ENCODE results near the gene ATP4A. TPM values are rescaled to one million over a fixed set of nuclear protein-coding genes. Genes with fewer than 3 reads are reported as not detected.

ATP4A gene
- 0.06 to 0.14 TPM (median 0.13 TPM) in 4 of 5 replicates, not detected in the other for total RNA-seq (2022; extraction: Qiagen RNA extraction)

DNA sequence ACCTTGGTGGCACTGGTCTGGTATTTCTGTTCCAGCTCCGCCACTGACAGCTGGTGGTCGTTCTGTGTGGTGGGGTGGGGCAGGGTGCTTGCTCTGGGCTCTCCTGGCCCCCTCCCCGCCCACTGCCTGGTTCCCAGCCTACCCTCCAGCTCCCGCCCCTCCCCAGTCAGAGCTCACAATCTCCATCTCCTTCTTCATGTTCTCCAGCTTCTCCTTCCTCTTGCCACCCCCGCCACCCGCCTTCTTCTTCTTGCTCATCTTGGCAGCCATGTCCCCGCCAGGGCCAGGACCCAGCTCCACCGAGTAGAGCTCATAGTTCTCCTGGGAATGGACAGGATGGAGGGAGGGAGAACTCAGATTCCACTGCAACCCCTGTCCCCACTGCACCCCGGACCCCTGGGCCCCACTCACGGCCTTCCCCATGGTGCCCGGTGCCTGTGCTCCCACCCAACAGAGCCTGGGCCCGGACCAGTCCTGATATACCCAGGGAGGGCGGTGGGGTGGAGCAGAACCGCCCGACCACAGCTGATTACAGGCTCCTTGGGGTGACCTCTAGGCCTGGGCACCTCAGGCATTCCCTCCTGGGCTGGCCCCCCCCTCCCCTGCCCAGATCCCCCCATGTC is at the start of gene ATP4A:
Gene ATP4A (minus strand): TSS at position 452 of the 623 bp plus-strand sequence. CDS start 29 bp downstream, at position 423.

DNA sequence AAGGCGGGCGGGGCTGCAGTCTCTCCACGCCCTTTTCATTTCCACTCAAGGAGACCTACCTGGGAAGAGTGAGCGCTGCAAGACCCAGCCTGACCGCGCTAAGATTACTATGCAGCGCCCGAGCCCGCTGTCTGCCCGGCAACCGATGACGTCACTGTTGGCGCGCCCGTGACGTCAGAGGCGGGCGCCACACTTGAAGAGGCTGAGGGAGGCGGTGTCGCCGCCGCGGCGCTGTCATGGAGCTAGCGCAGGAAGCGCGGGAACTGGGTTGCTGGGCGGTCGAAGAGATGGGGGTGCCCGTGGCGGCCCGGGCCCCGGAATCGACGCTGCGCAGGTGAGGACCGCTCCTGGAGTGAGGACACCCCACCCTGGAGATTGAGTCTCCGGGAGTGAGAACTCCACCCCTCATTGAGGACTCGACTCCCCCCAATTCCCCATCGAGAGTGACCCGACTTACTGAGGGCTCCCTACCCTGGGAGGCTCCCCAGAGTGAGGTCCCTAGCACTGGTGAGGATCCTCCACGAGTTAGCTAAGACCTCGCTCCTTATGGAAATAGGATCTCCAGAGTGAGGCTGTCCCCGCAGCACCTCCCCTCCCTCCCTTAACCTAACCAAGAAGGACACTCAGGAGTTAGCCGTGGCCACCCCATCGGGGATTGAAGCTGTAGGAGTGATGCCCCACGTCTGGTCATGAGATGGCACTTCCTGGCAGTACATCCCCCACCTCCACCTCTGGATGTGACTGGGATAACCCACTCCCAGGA is 49.3 kb upstream of the ATP4A start, which contains the start of gene HAUS5:
Gene HAUS5 (plus strand): TSS at position 177 of the 763 bp plus-strand sequence. CDS start 60 bp downstream, at position 237.

DNA sequence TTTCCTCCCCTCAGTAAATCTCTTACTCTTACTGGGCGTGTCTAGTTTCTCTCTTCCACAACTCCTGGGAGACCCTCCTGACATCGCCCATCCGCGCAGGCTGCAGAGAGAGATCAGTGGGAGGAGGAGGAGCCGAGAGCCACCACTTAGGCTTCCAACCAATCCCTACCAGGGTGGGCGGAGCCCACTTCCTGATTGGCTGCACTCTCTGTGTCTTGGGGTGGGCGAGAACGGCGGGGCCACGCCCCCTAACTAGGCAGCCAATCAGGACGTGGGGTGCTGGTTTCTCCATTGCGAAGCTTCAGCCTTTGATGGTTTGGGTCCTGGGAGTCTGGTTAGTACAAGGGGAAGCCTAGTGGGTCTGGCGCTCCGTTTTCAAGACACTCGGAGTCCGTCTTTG is 22.4 kb upstream of the ATP4A start, which contains the start of gene PMIS2:
Gene PMIS2 (plus strand): TSS at position 326 of the 400 bp plus-strand sequence. CDS start 87 bp downstream, outside the sequence.

DNA sequence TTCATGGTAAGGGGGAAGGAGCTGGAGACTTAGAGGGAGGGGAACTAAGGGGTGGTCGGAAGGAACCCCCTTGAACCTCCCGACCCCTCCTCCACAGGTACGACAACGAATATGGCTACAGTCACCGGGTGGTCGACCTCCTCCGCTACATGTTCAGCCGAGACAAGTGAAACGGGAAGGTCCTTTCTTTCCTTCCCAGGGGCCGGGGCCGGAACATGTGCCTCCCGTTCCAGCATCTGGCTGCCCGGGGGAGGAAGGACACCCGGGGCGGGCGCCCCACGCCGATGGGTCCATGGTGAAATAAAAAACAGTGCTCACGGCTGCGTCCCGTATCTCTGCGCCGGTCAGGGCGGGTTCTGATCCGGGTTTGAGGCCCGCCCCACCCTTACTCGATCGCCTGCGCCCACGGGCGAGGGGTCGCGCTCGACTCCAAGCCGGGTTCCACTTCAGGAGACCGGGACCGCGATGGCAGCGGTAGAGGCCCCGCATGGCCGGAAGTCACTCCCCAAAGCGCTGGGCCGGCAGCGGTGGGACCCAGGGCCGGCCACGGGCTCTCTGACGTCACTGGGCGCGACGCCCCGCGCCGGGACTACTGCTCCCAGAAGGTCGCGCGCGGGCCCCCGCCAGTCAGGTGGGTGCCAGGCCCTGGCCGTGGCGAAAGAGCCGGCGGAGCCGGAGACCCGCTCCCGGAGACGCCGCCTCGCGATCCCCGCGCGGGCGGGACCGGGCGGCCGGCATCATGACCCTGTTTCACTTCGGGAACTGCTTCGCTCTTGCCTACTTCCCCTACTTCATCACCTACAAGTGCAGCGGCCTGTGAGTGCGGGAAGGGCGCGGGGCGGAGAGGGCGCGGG is 18.2 kb downstream of the ATP4A start, which contains the start of gene TMEM147:
Gene TMEM147 (plus strand): TSS at position 626 of the 854 bp plus-strand sequence. CDS start 114 bp downstream, at position 740.

DNA sequence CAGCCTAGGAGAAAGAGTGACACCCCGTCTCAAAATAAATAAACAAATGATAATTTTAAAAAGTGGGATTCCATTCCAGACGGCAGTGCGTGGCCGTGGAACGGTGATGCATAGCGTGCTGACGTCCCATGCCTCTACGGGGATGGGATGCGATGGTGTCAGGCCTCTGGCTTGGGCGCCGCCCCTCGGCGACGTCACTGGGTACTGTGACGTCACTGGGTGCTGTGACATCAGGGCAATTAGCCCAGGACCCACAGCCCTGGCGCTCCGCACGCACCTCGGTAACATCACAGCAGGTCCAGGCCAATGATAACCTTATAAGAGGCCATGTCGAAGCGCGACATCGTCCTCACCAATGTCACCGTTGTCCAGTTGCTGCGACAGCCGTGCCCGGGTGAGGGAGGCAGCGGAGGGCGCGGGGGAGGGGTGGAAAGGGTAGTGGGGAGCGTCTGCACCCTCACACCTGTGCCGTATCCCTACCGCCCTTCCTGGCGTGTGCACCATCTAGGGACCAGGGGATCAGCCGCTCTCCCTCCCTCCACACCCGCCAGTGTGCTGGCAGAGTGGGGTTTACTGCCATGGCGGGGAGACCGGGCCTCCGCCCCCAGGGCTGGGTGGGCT is 30.1 kb downstream of the ATP4A start, which contains the start of gene GAPDHS:
Gene GAPDHS (plus strand): TSS at position 256 of the 621 bp plus-strand sequence. CDS start 72 bp downstream, at position 328.

DNA sequence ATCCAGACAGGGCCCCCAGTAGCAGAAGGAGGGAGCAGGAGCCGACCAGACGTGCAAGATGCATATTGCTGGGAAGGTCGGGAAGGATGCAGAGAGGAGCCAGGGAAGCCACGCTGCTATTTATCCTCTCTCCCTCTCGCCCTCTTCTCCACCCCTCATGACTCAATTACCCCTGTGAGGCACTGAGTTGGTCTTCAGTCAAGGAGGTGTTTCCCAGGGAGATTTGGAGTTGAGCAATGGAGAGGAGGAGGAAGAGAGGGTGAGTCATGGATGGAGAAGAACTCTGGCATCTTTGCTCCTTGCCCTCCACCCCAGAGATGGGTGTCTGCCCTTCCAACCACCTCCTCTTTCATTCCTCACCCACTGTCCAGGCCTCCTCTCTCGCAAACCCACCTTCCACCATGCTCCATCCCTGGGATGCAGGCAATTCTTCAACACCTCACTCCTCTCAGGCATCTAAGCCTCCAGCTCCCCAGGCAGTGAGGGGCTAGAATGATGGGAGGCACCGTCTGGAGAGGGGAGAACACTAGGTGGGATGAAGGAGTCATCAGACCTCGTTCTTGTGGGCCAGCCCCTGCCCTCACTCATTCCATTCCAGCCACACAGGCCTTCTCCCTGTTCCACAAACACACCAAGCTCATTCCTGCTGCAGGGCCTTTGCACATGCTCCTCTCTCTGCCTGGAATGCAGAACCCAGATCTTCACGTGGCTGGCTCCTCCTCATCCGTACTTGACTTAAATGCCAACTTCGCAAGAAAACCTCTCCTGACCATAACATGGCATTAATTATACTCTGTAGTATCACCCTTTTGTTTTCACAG is 35.0 kb downstream of the ATP4A start, which contains the start of gene SBSN:
Gene SBSN (minus strand): TSS at position 94 of the 821 bp plus-strand sequence. CDS start 30 bp downstream, at position 64.

DNA sequence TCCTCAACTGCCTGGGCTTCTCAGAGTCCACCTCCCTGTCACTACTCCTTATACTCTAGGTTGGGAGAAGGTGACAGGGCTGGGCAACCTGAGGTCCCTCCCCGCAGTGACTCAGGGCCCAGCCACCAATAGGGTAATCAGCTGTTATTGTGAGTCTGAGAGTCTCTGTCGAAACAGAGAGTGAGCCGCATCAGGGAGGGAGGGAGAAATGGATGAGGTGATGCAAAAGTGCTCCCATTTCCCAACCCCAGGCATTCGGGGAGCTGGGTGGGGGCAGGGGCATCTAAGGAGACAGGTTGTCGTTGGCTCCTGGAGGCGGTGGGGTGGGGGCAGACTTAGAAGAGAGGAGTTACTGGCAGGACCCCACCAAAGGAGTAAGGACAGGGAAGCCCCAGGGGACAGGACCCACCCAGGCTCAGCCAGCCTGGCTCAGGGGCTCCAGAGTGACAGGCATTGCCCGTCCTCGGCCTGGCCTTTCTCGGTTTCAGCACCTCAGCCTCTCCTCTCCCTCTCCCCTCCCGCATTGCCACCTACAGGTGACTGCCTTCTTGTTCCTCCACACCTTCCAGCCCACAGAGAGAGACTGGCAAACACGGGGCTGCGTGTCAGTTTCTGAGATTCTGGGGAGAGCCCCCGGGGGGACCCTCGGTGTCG is 49.7 kb downstream of the ATP4A start, which contains the start of gene DMKN:
Gene DMKN (minus strand): TSS at position 22 of the 654 bp plus-strand sequence. CDS start 174 bp downstream, outside the sequence.

Other genes with a start within 250 kb of the ATP4A start
- gene CD22, start 234.5 kb downstream of the ATP4A start, total RNA-seq (2022; extraction: Qiagen RNA extraction) = 0.71 to 1.6 TPM (median 0.89 TPM) in 5 replicates
- gene FFAR1, start 215.8 kb downstream of the ATP4A start, total RNA-seq (2022; extraction: Qiagen RNA extraction) = 0.02 to 0.06 TPM (median 0.03 TPM) in 4 of 5 replicates, not detected in the other
- 0.08 TPM in 1 of 5 replicates, not detected in the others for gene FFAR3, start 205.2 kb downstream of the ATP4A start, total RNA-seq (2022; extraction: Qiagen RNA extraction)
- gene GPR42, start 192.6 kb downstream of the ATP4A start, total RNA-seq (2022; extraction: Qiagen RNA extraction) = 0.03 TPM in 1 of 5 replicates, not detected in the others
- 0.02 TPM in 1 of 5 replicates, not detected in the others for gene FFAR2, start 115.4 kb downstream of the ATP4A start, total RNA-seq (2022; extraction: Qiagen RNA extraction)
- not detected in 5 replicates for gene KRTDAP, start 73.2 kb downstream of the ATP4A start, total RNA-seq (2022; extraction: Qiagen RNA extraction)
- 34.4 to 41.4 TPM (median 35.8 TPM) in 5 replicates for gene DMKN, start 50.0 kb downstream of the ATP4A start, total RNA-seq (2022; extraction: Qiagen RNA extraction)
- gene SBSN, start 35.3 kb downstream of the ATP4A start, total RNA-seq (2022; extraction: Qiagen RNA extraction) = 3.5 to 4.0 TPM (median 3.9 TPM) in 5 replicates
- gene GAPDHS, start 30.2 kb downstream of the ATP4A start, total RNA-seq (2022; extraction: Qiagen RNA extraction) = 0.08 to 0.14 TPM (median 0.10 TPM) in 5 replicates
- gene TMEM147, start 18.0 kb downstream of the ATP4A start, total RNA-seq (2022; extraction: Qiagen RNA extraction) = 346 to 443 TPM (median 420 TPM) in 5 replicates
- gene PMIS2, start 22.5 kb upstream of the ATP4A start, total RNA-seq (2022; extraction: Qiagen RNA extraction) = not detected in 5 replicates
- 11.1 to 17.3 TPM (median 14.6 TPM) in 5 replicates for gene HAUS5, start 49.1 kb upstream of the ATP4A start, total RNA-seq (2022; extraction: Qiagen RNA extraction)
- 150 to 223 TPM (median 210 TPM) in 5 replicates for gene RBM42, start 65.4 kb upstream of the ATP4A start, total RNA-seq (2022; extraction: Qiagen RNA extraction)
- gene ETV2, start 78.1 kb upstream of the ATP4A start, total RNA-seq (2022; extraction: Qiagen RNA extraction) = 1.7 to 3.4 TPM (median 2.7 TPM) in 5 replicates
- 1,342 to 1,451 TPM (median 1,370 TPM) in 5 replicates for gene COX6B1, start 84.7 kb upstream of the ATP4A start, total RNA-seq (2022; extraction: Qiagen RNA extraction)
- gene UPK1A, start 102.9 kb upstream of the ATP4A start, total RNA-seq (2022; extraction: Qiagen RNA extraction) = 0.55 to 1.1 TPM (median 1.1 TPM) in 5 replicates
- gene ZBTB32, start 140.9 kb upstream of the ATP4A start, total RNA-seq (2022; extraction: Qiagen RNA extraction) = 0.05 TPM in 1 of 5 replicates, not detected in the others
- gene KMT2B, start 154.3 kb upstream of the ATP4A start, total RNA-seq (2022; extraction: Qiagen RNA extraction) = 49.7 to 60.0 TPM (median 57.9 TPM) in 5 replicates
- 10.9 to 12.5 TPM (median 11.8 TPM) in 5 replicates for gene IGFLR1, start 178.8 kb upstream of the ATP4A start, total RNA-seq (2022; extraction: Qiagen RNA extraction)
- 22.6 to 29.2 TPM (median 25.6 TPM) in 5 replicates for gene U2AF1L4, start 181.8 kb upstream of the ATP4A start, total RNA-seq (2022; extraction: Qiagen RNA extraction)
- 266 to 332 TPM (median 283 TPM) in 5 replicates for gene PSENEN, start 182.0 kb upstream of the ATP4A start, total RNA-seq (2022; extraction: Qiagen RNA extraction)
- gene LIN37, start 184.9 kb upstream of the ATP4A start, total RNA-seq (2022; extraction: Qiagen RNA extraction) = 23.0 to 28.0 TPM (median 24.5 TPM) in 5 replicates
- gene HSPB6, start 193.4 kb upstream of the ATP4A start, total RNA-seq (2022; extraction: Qiagen RNA extraction) = 0.08 to 0.34 TPM (median 0.24 TPM) in 5 replicates
- 21.4 to 27.1 TPM (median 26.4 TPM) in 5 replicates for gene PROSER3, start 194.5 kb upstream of the ATP4A start, total RNA-seq (2022; extraction: Qiagen RNA extraction)
- 5.4 to 7.6 TPM (median 5.9 TPM) in 5 replicates for gene ARHGAP33, start 211.9 kb upstream of the ATP4A start, total RNA-seq (2022; extraction: Qiagen RNA extraction)
- 0.14 to 0.56 TPM (median 0.23 TPM) in 5 replicates for gene PRODH2, start 249.2 kb upstream of the ATP4A start, total RNA-seq (2022; extraction: Qiagen RNA extraction)

Data from A549 treated with AZD2906 at 1 μM for 4 hours (cell line).